Fibroblast of pulmonary artery (primary cell): ENCODE results near the gene SKOR1.

ENCODE experiments used
- DNase-seq: peaks from one replicate; pipeline ENCODE4 v3.0.0-alpha.2; 2010; ENCODE audit warnings: low read depth
- H3K4me3 ChIP-seq: replicated peaks from 2 replicates; pipeline ENCODE4 v1.5.1; 2011; ENCODE audit warnings: low read depth, mild to moderate bottlenecking, control low read depth, low read length, moderate library complexity
- TF ChIP-seq, protein P1 (sequence below): IDR thresholded peaks from 2 replicates; pipeline ENCODE4 v1.5.1; 2011; ENCODE audit warnings: mild to moderate bottlenecking, control low read depth, low read length, inconsistent platforms; ENCODE audit errors: missing control alignments

Gene SKOR1

DNA sequence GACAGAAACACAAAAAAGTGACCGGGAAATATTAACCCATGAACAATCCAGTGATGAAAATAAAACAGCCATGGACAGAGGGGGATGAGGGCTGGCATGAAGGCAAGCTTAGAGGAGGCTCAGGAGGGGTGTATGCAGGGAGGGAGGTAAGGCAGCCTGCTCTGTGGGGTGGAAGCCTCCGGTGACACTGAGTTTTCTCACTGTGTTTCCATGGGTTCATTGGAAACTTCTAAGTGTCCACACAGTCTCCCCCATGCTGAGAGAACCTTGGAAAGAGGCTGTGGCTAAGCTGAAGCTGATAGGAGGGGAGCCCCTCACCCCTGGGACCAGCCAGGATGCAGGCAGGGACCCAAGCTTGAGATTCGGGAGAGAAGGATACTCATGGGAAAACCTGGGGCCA lies 6.8 kb upstream of the SKOR1 start:
- TF ChIP-seq, protein P1, sequence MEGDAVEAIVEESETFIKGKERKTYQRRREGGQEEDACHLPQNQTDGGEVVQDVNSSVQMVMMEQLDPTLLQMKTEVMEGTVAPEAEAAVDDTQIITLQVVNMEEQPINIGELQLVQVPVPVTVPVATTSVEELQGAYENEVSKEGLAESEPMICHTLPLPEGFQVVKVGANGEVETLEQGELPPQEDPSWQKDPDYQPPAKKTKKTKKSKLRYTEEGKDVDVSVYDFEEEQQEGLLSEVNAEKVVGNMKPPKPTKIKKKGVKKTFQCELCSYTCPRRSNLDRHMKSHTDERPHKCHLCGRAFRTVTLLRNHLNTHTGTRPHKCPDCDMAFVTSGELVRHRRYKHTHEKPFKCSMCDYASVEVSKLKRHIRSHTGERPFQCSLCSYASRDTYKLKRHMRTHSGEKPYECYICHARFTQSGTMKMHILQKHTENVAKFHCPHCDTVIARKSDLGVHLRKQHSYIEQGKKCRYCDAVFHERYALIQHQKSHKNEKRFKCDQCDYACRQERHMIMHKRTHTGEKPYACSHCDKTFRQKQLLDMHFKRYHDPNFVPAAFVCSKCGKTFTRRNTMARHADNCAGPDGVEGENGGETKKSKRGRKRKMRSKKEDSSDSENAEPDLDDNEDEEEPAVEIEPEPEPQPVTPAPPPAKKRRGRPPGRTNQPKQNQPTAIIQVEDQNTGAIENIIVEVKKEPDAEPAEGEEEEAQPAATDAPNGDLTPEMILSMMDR: no peak
- H3K4me3 ChIP-seq: no peak overlapping the region
- DNase-seq: no peak

DNA sequence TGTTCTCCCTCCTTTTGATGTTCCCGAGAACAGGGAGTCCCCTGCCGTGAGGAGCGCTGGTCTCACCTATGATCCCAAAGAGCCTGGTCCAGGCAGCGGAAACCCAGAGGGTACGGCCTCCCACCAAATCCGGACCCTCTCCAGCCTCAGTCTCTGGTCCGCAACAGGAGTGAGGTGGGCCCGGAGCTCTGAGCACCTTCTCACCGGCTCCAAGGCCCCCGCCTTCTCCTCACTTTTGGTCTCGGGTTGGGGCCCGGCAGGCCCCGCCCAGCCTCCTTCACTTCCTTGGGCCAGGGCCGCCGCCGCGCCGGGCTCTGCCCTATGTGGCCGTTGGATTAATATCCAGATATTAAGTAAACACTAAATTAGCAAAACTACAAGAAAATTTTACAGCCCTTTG lies 5.7 kb upstream of the SKOR1 start:
- no peak for DNase-seq
- TF ChIP-seq, protein P1: no peak
- H3K4me3 ChIP-seq: no peak overlapping the region

- H3K4me3 ChIP-seq: no peak overlapping the region
- DNase-seq: no peak
- TF ChIP-seq, protein P1: no peak
These were observed 5.0 kb upstream of the SKOR1 start for GRCh38 chr15:67820122-67820991.

DNA sequence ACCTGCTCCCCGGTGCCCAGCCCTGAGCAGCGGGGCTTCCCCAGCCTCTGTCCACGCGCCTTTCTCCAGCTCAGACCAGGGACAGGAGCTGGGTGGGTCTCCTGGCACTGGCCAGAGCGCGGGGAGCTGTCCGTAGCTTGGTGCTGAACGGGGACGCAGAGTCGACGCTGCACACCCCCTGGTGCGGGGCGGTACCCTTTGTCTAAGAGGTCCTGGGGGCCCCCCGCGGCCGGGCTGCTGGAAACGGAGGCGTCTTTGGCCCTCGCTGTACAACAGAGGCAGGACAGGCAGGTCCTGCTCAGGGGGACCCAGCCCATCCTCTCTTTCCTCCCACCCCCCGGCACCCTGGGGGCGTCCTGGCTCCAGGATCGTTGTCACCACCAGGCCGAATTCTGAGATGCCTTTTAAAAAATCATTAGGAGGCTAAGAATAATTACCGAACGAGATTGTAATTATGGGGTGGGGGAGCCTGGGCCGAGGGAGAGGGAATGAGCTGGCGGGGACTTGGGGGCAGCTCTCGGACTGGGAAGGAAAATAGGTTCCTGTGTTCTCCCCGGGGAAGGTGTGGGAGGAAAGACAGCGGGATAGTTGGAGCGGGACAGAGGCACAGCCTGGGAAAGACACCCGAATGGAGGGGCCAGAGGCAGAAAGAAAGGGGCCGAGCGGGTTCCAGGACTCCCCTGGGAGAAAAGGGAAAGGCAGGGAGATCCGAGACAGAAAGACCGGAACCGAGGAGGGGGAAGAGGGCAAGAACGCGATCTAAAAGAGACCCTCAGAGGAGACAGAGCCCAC lies 4.1 kb upstream of the SKOR1 start:
- TF ChIP-seq, protein P1: no peak
- H3K4me3 ChIP-seq: no peak overlapping the region
- peak; percentile 65 for DNase-seq

GRCh38 chr15:67821784-67822440 lies 3.4 kb upstream of the SKOR1 start:
- no peak for DNase-seq
- TF ChIP-seq, protein P1: no peak
- H3K4me3 ChIP-seq: no peak overlapping the region

GRCh38 chr15:67822537-67823313 lies 2.6 kb upstream of the SKOR1 start:
- H3K4me3 ChIP-seq: no peak overlapping the region
- DNase-seq: no peak
- TF ChIP-seq, protein P1: no peak
